Rectal smooth muscle tissue (tissue), 1 donor: ENCODE results near the gene NKAIN4.

Experiments
- H3K27ac ChIP-seq: one replicate; pipeline ENCODE4 v1.7.0; 2013; ENCODE audit warnings: low read depth, low read length, inconsistent platforms
- H3K27me3 ChIP-seq: one replicate; pipeline ENCODE4 v1.7.0; 2013; ENCODE audit warnings: low read length; ENCODE audit not compliant: control insufficient read depth, insufficient read depth
- H3K36me3 ChIP-seq: one replicate; pipeline ENCODE4 v1.7.0; 2013; ENCODE audit warnings: low read length; ENCODE audit not compliant: control insufficient read depth, insufficient read depth
- H3K4me1 ChIP-seq: one replicate; pipeline ENCODE4 v1.7.0; 2013; ENCODE audit warnings: low read length; ENCODE audit not compliant: control insufficient read depth, insufficient read depth
- H3K4me3 ChIP-seq: one replicate; pipeline ENCODE4 v1.7.0; 2013; ENCODE audit warnings: low read length
- H3K9ac ChIP-seq: one replicate; pipeline ENCODE4 v1.7.0; 2013; ENCODE audit warnings: low read length

Gene NKAIN4

GRCh38 chr20:63254232-63254605 lies at the start of gene NKAIN4:
Gene NKAIN4 (minus strand): TSS chr20:63254463. CDS start chr20:63254450, 13 bp downstream.
- Histone ChIP-seq H3K9ac (no peak within 1 kb of the TSS), H3K36me3 (no peaks in the 10 kb centered on the region), H3K4me3 (peak within 1 kb of the TSS; percentile 27), H3K27me3 (peaks cover 33% of the 10 kb centered on the region), H3K27ac (no peak within 1 kb of the TSS), H3K4me1 (no peaks in the 10 kb centered on the region)

- Histone ChIP-seq H3K27ac (no peak overlapping the region), H3K27me3 (peaks cover 4% of the 10 kb centered on the region), H3K4me1 (no peaks in the 10 kb centered on the region), H3K36me3 (no peaks in the 10 kb centered on the region), H3K4me3 (no peak overlapping the region), H3K9ac (no peak overlapping the region)
These were observed 48.9 kb upstream of the NKAIN4 start for GRCh38 chr20:63303095-63303666.

GRCh38 chr20:63301671-63302070 lies 47.4 kb upstream of the NKAIN4 start:
- peaks cover 6% of the 10 kb centered on the region for H3K27me3 ChIP-seq
- H3K9ac ChIP-seq = no peak overlapping the region
- H3K4me3 ChIP-seq = no peak overlapping the region
- H3K27ac ChIP-seq = no peak overlapping the region
- no peaks in the 10 kb centered on the region for H3K4me1 ChIP-seq
- H3K36me3 ChIP-seq = no peaks in the 10 kb centered on the region

GRCh38 chr20:63298731-63299312 lies 44.6 kb upstream of the NKAIN4 start:
- H3K36me3 ChIP-seq = no peaks in the 10 kb centered on the region
- peaks cover 14% of the 10 kb centered on the region for H3K27me3 ChIP-seq
- no peaks in the 10 kb centered on the region for H3K4me1 ChIP-seq
- H3K9ac ChIP-seq = no peak overlapping the region
- H3K27ac ChIP-seq = no peak overlapping the region
- no peak overlapping the region for H3K4me3 ChIP-seq

GRCh38 chr20:63297796-63298572 lies 43.7 kb upstream of the NKAIN4 start:
- H3K27me3 ChIP-seq = peaks cover 18% of the 10 kb centered on the region
- no peak overlapping the region for H3K9ac ChIP-seq
- H3K4me3 ChIP-seq = no peak overlapping the region
- H3K36me3 ChIP-seq = no peaks in the 10 kb centered on the region
- no peaks in the 10 kb centered on the region for H3K4me1 ChIP-seq
- H3K27ac ChIP-seq = no peak overlapping the region

GRCh38 chr20:63297371-63297781 lies 43.1 kb upstream of the NKAIN4 start:
- Histone ChIP-seq H3K27ac (no peak overlapping the region), H3K4me1 (no peaks in the 10 kb centered on the region), H3K27me3 (peaks cover 18% of the 10 kb centered on the region), H3K9ac (no peak overlapping the region), H3K4me3 (no peak overlapping the region), H3K36me3 (no peaks in the 10 kb centered on the region)

GRCh38 chr20:63296531-63297299 lies 42.5 kb upstream of the NKAIN4 start:
- no peak overlapping the region for H3K4me3 ChIP-seq
- no peak overlapping the region for H3K9ac ChIP-seq
- H3K27ac ChIP-seq = no peak overlapping the region
- peaks cover 22% of the 10 kb centered on the region for H3K27me3 ChIP-seq
- no peaks in the 10 kb centered on the region for H3K36me3 ChIP-seq
- H3K4me1 ChIP-seq = no peaks in the 10 kb centered on the region

GRCh38 chr20:63295846-63296245 lies 41.6 kb upstream of the NKAIN4 start:
- H3K4me1 ChIP-seq = no peaks in the 10 kb centered on the region
- no peaks in the 10 kb centered on the region for H3K36me3 ChIP-seq
- H3K27me3 ChIP-seq = peaks cover 22% of the 10 kb centered on the region
- no peak overlapping the region for H3K9ac ChIP-seq
- H3K27ac ChIP-seq = no peak overlapping the region
- no peak overlapping the region for H3K4me3 ChIP-seq

- H3K36me3 ChIP-seq = no peaks in the 10 kb centered on the region
- no peaks in the 10 kb centered on the region for H3K4me1 ChIP-seq
- H3K27me3 ChIP-seq = peaks cover 22% of the 10 kb centered on the region
- no peak overlapping the region for H3K27ac ChIP-seq
- no peak overlapping the region for H3K4me3 ChIP-seq
- no peak overlapping the region for H3K9ac ChIP-seq
These were observed 41.2 kb upstream of the NKAIN4 start for GRCh38 chr20:63295422-63295821.

GRCh38 chr20:63295018-63295417 lies 40.8 kb upstream of the NKAIN4 start:
- no peaks in the 10 kb centered on the region for H3K4me1 ChIP-seq
- no peak overlapping the region for H3K4me3 ChIP-seq
- H3K27ac ChIP-seq = no peak overlapping the region
- H3K27me3 ChIP-seq = peaks cover 22% of the 10 kb centered on the region
- no peaks in the 10 kb centered on the region for H3K36me3 ChIP-seq
- H3K9ac ChIP-seq = no peak overlapping the region

GRCh38 chr20:63294536-63294900 lies 40.3 kb upstream of the NKAIN4 start:
- H3K27me3 ChIP-seq = peaks cover 22% of the 10 kb centered on the region
- no peak overlapping the region for H3K9ac ChIP-seq
- H3K4me1 ChIP-seq = no peaks in the 10 kb centered on the region
- H3K36me3 ChIP-seq = no peaks in the 10 kb centered on the region
- H3K4me3 ChIP-seq = no peak overlapping the region
- H3K27ac ChIP-seq = no peak overlapping the region

- H3K27me3 ChIP-seq = peaks cover 22% of the 10 kb centered on the region
- no peak overlapping the region for H3K27ac ChIP-seq
These were observed 39.7 kb upstream of the NKAIN4 start for GRCh38 chr20:63293871-63294535.

More at GRCh38 chr20:63293871-63294535, 39.7 kb upstream of the NKAIN4 start:
- no peaks in the 10 kb centered on the region for H3K4me1 ChIP-seq
- peaks cover 4% of the 10 kb centered on the region for H3K36me3 ChIP-seq
- no peak overlapping the region for H3K9ac ChIP-seq
- no peak overlapping the region for H3K4me3 ChIP-seq
